HG03520 (cell line): ENCODE data around the gene TRAPPC10.

Experiments used
- ATAC-seq: cut with Tn5 transposase; IDR thresholded peaks from one replicate; pipeline ENCODE4 v1.9.1; 2021; ENCODE audit warnings: mild to moderate bottlenecking, moderate library complexity; ENCODE audit not compliant: unreplicated experiment

The TRAPPC10 gene

GRCh38 chr21:44002511-44002910, 9.6 kb upstream of the TRAPPC10 start:
- no peak for ATAC-seq

DNA sequence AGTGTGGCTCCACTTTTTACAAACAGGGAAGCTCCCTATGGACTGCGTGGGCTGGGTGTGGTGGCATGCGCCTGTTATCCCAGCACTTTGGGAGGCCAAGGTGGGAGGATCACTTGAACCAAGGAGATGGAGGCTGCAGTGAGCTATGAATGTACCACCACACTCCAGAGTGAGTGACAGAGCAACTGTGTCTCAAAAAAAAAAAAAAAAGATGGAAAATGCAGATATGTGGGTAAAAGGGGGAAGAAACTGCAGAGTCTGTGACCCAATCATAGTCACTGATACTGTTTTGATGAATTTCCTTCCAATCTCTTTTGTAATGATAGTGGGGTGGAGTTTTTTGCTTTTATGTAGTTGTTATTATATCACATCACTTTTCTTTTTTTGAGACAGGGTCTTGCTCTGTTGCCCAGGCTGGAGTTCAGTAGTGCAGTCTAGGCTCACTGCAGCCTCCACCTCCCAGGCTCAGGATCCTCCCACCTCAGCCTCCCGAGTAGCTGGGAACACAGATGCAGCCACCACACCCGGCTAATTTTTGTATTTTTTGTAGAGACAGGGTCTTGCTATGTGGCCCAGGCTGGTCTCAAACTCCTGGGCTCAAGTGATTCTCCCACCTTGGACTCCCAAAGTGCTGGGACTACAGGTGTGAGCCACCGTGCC, 8.7 kb upstream of the TRAPPC10 start:
- ATAC-seq: no peak

GRCh38 chr21:44005071-44005470, 7.0 kb upstream of the TRAPPC10 start:
- no peak for ATAC-seq

GRCh38 chr21:44005593-44005992, 6.5 kb upstream of the TRAPPC10 start:
- ATAC-seq: no peak

DNA sequence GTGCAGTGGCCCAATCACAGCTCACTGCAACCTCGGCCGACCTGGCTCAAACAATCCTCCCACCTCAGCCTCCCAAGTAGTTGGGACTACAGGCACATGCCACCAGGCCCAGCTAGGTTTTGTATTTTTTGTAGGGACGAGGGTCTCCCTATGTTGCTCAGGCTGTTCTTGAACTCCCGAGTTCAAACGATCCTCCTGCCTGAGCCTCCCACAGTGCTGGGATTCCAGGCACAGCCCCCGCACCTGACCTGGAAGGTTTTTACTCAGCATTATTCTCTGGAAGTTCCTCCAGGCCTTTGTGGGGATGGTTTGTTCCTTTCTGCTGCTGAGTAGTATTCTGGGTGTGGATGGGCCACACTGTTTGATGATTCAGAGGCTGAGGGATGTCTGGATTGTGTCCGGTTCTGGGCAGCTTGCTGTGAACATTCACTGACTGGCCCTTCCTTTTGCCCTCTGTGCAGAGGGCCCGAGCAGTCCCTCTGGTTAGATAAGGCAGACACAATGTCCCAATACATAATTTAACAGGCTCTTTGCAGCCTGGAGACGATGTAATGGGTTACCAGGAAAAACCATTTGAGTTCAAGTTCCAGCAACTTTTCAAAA, 6.0 kb upstream of the TRAPPC10 start:
- no peak for ATAC-seq

DNA sequence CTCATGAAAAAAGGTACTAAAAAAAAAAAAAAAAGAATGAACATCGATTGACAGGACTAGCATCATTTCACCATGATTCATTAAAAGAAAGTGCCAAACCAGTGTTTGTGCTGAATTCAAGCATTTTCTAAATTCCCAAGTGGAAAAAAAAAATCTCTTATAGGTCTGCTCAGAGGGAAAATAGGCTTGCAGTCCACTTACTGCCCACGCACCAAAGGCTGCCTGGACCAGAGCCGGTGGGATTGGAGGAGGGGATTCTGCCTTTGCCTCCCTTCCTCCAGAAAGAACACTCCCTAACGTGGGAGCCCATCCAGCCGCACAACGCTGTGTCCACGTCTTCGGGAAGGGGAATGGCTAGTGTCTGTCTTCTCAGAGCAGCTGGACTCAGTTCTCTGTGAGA, 5.5 kb upstream of the TRAPPC10 start:
- no peak for ATAC-seq

DNA sequence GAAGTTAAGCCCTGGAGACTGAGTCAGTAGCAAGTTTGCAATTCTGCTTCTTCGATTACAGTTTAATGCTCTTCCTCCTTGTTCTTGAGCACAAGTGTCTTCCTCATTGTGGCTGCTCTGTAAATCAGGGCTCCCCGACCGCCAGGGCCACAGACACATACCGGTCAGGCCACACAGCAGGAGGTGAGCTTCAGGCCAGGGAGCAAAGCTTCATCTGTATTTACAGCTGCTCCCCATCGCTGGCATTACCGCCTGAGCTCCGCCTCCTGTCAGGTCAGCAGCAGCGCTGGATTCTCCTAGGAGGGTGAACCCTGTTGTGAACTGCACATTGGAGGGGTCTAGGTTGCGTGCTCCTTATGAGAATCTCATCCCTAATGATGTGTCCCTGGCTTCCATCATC, 1.7 kb upstream of the TRAPPC10 start:
- ATAC-seq: no peak

- ATAC-seq: no peak
These were observed 986 bp upstream of the TRAPPC10 start for GRCh38 chr21:44011123-44011522.

- peak; percentile 57 for ATAC-seq
These were observed 618 bp downstream of the TRAPPC10 start for GRCh38 chr21:44012474-44013379.

GRCh38 chr21:44013380-44014088, 1.4 kb downstream of the TRAPPC10 start:
- ATAC-seq: no peak

GRCh38 chr21:44017601-44018000, 5.5 kb downstream of the TRAPPC10 start:
- ATAC-seq: no peak

DNA sequence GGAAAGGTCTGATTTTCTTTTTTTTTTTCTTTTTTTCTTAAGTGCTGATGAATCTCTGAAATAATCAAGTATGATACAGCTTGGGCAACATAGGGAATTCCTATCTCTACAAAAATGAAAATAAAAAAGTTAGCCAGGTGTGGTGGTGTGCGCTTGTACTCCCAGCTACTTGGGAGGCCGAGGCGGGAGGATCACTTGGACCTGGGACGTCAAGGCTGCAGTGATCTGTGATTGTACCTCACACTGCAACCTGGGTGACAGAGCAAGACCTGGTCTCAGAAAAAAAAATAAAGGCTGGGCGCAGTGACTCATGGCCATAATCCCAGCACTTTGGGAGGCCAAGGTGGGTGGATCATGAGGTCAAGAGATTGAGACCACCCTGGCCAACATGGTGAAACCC, 6.0 kb downstream of the TRAPPC10 start:
- ATAC-seq: no peak

DNA sequence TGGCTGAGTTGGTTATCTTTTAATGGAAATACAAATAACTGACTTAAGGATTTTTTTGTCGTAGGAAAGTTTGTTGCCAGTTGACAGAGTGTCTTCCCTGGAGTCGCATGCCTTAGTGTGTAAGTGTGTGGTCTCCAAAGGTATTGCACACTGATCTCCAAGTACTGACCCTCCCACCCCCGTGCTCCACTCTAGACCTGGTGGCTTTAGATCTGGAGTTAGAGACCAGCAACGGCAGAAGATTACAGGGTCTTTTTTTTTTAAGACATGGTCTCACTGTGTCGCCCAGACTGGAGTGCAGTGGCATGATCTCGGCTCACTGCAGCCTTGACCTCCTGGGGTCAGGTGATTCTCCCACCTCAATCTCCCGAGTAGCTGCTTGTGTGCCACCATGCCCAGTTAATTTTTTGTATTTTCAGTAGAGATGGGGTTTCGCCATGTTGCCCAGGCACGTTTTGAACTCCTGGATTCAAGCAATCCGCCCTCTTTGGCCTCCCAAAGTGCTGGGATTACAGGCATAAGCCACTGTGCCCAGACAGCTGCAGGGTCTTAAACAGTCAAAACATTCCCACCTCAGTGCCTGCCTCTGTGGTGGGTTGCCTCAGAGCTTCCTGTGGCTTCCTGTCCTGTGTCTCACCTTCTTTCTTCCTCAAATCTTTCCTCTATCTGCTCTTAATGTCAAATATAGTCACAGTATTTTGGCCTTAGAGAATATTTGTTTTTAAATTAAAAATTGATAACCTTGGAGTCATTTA, 6.9 kb downstream of the TRAPPC10 start:
- ATAC-seq: no peak

- ATAC-seq: no peak
These were observed 7.5 kb downstream of the TRAPPC10 start for GRCh38 chr21:44019568-44019958.

- ATAC-seq: no peak
These were observed 8.4 kb downstream of the TRAPPC10 start for GRCh38 chr21:44020551-44020950.

- no peak for ATAC-seq
These were observed 9.0 kb downstream of the TRAPPC10 start for GRCh38 chr21:44021064-44021463.

DNA sequence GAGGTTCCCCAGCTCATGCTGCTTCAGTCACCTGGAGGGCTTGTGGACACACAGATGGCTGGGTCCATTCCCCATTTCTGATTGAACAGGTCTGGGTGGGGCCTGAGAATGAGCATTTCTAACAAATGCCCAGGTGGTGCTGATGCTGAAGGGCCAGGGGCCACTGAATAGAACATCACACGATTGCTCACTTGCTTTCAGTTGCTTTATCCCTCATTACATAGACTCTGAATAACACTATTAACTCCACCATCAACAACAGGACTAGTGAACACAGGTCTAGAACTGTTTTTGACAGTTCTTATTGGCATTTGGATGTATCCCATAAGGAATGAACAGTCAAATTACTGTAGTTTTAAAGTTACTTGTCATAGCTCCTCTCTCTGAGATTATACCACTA, 12.1 kb downstream of the TRAPPC10 start:
- ATAC-seq: no peak

GRCh38 chr21:44024887-44025353, 12.8 kb downstream of the TRAPPC10 start:
- ATAC-seq: no peak

- ATAC-seq: no peak
These were observed 15.6 kb downstream of the TRAPPC10 start for GRCh38 chr21:44027607-44028286.

GRCh38 chr21:44028287-44028659, 16.2 kb downstream of the TRAPPC10 start:
- ATAC-seq: no peak
